HG02852 (cell line): ENCODE data around the gene CTNNBIP1.

ENCODE experiments used
- ATAC-seq: cut with Tn5 transposase; IDR thresholded peaks from one replicate; pipeline ENCODE4 v1.9.1; 2021; ENCODE audit warnings: mild to moderate bottlenecking, moderate library complexity; ENCODE audit not compliant: unreplicated experiment

The CTNNBIP1 gene

GRCh38 chr1:9859281-9860014 is 50.6 kb downstream of the CTNNBIP1 start:
- no peak for ATAC-seq

DNA sequence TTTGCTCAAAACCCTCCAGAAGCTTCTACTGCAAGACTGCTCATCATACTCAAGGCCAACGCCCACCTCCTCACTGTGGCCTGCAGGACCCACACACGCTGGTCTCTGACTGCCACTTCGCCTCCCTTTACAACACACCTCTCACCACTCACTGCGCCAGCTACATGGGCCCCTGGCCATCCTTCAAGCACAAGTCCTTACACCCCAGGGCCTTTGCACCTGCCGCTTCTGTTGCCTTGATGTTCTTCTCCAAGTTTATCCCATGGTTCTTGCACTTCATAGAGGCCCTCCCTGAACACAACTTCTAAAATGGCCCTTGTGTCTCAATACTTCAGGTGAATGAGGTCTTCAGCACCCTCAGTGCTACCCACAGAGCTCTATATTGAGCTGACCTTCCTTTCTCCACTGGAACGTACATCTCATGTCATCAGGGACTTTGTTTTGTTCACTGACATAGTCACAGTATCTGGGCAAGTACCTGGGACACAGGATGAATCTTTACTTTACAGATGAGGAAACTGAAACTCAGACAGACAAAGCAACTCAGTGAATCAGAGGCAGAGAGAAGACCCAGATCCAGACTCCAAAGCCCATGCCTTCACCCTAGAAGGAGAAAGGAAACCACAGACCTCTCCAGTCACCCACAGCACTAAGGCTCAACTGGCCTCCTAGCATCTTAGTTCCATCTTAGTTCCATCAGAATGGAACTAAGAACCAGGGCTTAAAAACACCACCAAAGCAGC is 51.6 kb downstream of the CTNNBIP1 start:
- ATAC-seq: no peak

- ATAC-seq: no peak
Observed at GRCh38 chr1:9855186-9855585, 54.9 kb downstream of the CTNNBIP1 start.

DNA sequence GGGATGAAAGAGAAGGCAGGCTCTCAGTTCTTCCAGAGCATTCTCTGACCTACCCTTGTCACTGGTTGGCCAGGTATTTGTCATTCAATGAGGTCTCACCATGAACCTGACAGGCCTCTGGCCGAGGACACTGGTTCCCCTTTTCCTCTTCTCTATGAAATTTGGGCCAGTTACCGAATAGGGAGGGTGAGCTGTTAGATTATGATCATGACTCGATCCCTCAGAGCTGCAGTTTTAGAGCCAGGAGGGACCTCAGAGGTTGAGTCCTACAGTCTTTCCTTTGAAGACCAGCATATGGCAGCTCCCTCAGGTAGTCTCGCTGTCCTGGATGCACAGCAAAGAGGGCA is 56.8 kb downstream of the CTNNBIP1 start:
- no peak for ATAC-seq

GRCh38 chr1:9852410-9853248 is 57.4 kb downstream of the CTNNBIP1 start:
- no peak for ATAC-seq

- ATAC-seq: no peak
Observed at GRCh38 chr1:9852004-9852403, 58.1 kb downstream of the CTNNBIP1 start.

GRCh38 chr1:9850442-9851162 is 59.5 kb downstream of the CTNNBIP1 start:
- ATAC-seq: no peak

DNA sequence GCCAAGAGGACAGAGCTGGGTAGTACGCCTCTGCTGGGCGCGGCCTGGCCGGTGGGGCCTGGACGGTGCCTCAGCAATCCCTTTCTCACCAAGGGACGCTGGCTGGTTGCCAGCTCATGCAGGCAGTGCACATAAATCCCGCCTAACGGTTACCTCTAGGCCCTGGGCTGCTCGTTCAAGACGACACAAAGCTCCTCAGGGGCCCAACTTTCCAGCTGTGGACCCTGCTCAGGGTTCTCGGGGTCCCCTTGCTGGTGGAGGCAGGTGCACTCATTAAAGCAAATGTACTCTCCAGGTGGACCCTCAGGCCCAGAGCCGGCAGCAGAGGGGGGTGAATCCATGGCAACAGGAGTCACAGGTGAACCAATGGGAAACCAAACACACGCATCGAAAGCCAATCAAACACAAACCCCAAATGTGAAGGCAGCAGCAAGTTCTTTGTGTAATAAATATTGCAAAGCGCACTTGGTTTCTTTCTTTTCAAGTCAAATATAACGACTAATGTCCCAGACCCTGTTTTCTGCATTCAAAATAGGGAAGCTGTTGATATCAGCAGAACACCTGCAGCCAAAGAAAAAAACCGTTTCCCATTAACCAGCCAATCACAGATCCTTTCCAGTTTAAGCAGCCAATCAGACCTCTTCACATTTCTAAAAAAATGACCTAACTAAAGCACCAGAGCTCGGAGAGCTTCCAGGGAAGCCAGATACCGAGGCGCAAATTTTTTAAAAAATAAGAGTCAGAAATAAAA is 60.2 kb downstream of the CTNNBIP1 start:
- no peak for ATAC-seq

- ATAC-seq: no peak
Observed at GRCh38 chr1:9848022-9848421, 62.0 kb downstream of the CTNNBIP1 start.

DNA sequence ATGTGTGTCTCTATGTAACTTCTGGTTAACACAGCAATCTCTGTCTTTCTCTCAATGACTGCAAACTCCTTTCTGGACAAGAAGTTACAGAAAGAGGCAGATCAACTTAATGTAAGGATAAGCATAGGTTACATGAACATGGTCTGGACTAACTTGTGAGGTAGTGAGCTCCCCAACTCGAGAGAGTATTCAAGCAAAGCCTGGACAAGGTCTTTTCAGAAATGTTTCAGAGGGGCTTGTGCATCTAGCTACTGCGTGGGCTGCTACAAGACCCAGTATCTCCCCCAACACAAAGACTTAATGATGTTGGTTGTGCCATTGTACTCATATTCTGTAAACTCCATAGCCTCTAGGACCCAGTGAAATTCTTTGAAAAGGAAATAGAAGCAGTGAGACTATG is 62.8 kb downstream of the CTNNBIP1 start:
- no peak for ATAC-seq

DNA sequence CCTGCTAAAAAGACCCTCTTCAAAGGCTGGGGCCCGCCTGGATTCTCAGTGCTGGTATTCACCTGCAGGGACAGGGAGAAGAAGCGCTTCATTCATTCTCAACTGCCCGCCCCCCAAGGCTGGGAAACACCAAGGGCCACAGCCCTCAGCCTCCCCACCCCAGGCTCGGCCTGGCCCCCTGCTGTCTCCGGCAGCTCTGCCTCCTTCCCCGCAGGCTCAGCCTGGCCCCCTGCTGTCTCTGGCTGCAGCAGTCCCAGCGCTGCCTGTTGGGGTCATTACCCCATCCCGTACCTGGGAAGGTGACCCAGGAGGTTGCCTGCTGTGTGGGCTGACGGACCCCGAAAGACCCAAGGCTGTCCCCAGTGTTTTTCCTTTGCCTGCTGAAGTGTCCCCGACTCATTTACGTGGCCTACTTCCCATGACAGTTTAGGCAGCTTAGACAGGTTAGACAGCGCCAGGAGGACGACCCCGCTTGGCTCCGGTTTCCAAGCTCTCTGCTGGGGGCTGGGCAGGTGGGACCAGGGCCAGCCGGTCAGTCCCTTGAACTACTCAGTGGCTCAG is 63.4 kb downstream of the CTNNBIP1 start:
- ATAC-seq: no peak

GRCh38 chr1:9845914-9846313 is 64.2 kb downstream of the CTNNBIP1 start:
- ATAC-seq: no peak

- ATAC-seq: no peak
Observed at GRCh38 chr1:9844756-9845155, 65.3 kb downstream of the CTNNBIP1 start.

DNA sequence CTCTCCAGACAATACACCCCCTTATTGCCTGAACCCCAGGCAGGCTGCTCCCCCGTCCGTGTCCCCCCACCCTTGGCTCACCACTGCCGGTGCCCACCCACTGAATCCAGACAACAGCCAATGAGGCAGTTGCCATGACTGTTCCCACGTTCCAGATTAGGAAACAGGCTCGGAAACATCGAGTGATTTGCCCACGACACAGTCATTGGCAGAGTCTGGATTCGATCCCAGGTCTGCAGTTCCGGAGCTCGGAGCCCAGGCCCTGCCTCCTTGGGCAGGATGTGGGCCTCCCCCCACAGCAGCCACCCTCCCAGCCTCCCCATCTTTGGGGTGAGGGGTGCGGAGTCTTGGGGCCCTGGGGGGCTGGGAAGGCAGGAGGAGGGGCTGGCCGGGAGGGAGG is 66.0 kb downstream of the CTNNBIP1 start:
- no peak for ATAC-seq

DNA sequence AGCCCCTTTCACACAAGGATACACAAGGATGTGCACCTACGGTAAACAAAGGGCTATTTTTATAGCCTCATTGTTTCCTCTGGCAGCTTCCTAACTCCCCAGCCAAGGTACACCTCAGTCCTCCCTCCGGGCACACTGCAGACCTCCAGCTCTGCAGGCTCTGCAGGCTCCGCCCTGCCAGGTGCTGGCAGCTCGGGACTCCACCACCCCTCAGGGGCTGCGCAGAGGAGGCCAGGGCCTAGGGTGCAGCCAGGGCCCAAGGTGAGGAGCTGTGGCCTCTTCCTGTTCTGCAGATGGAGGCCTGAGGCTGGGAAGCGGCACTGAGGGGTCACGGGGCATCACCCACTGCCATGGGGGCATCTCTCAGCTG is 66.5 kb downstream of the CTNNBIP1 start:
- ATAC-seq: no peak

DNA sequence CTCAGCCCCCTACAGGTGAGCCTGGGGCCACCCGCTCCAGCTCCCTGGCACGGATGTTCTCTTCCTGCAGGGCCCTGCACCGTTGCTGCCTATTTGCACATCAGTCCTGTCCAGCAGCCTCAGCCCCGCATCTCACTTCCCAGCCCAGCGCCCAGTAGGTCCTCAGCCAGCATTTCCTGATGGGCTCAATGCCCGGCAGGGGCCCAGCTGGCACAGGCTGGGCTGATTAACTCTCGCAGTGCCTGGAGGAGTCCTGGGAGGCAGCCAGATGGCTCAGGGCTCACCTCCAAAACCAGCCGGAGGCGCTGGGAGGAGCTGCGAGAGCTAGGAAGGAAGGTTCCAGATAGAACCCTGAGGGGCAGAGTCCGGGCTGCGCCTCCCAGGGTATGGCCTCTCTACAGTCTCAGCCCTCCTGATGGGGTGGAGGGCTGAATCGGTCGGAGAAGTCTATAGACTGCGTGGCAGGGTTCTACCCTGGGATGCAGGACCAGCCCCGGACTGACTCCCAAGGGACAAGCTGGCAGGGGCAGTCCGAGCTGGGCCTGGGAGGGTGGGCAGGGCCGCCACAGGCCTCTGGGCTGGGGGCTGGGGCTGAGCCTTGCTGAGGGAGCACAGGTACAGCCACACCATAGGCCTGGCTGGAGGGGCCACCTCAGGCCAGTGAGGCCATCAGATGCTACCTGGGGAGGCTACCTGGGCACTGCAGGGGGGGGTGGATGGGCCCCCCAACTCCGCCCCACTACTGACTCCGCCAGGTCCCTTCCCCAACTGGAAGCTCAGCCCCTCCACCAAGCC is 67.1 kb downstream of the CTNNBIP1 start:
- ATAC-seq: no peak

DNA sequence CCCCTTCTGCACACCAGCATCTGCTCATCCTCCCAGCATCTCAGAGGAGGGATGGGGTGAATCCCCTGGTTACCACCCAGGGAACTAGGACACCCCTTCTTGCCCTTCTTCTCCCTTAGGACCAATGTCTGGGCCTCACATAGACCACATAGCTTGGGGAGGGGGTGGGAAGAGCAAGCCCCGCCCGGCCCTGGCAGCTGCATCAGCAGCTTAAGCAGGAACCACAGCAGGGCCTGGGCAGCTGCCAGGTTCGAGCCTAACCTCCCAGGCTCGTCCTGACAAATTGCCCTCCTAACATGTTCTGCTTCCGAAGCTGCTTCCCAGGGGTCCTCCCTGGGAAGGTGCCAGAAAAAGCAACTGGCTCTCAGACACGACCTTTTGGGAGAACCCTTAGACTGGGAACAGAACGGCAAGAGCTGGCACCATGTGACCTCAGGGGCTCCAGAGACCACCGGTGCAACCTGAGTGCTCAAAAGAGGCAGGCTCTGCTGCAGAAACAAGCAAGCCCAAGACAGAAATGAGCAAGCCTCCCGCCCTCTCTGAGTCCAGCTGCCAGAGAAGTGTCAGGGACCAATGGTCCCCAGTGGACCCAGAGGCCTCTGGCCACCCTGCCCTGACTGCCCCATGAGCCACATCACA is 67.9 kb downstream of the CTNNBIP1 start:
- no peak for ATAC-seq

DNA sequence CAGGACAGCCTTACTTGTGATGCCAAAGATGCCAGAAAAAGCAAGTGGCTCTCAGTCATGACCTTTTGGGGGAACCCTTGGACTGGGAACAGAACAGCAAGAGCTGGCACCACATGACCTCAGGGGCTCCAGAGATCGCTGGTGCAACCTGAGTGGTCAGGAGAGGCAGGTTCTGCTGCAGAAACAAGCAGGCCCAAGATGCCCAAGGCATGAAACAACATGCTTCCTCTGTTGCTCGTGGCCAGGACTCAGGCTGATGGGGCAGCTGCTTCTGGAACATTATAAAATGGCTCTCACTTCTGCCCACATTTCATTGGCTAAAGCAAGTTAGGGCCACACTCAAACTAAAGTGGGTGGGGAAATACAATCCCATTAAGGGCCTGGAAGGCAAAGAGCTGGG is 68.6 kb downstream of the CTNNBIP1 start:
- no peak for ATAC-seq

DNA sequence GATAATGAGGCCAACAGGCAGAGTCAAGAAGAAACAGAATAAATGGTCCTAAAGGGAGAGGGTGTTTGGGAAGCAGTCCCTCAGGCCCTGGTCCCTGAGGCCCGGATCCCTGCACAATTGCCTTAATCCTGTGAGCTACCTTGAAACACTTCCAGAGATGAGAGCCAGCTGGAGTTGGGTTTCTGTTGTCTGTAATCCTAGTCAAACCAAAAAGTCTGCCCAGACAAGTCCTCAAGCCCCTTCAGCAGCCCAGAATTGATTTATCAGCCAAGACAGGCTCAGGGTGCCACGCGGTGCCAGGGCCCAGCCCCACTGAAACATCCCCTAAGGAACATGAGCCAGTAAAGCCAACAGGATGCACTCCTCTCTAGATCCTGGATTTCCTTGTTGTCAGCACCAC is 69.9 kb downstream of the CTNNBIP1 start:
- ATAC-seq: no peak
